GM19397 (cell line): Measurements from ENCODE around the gene ALDH3A1.

Experiments
- ATAC-seq: cut with Tn5 transposase; IDR thresholded peaks from one replicate; pipeline ENCODE4 v1.9.1; 2021; ENCODE audit warnings: mild to moderate bottlenecking, moderate library complexity; ENCODE audit not compliant: unreplicated experiment

ALDH3A1 gene

GRCh38 chr17:19760746-19761145 lies 12.6 kb upstream of the ALDH3A1 start:
- no peak for ATAC-seq

GRCh38 chr17:19759568-19760549 lies 11.8 kb upstream of the ALDH3A1 start:
- no peak for ATAC-seq

- no peak for ATAC-seq
These were observed 9.6 kb upstream of the ALDH3A1 start for GRCh38 chr17:19757536-19758180.

- ATAC-seq = no peak
These were observed 8.4 kb upstream of the ALDH3A1 start for GRCh38 chr17:19756546-19756945.

- no peak for ATAC-seq
These were observed 7.9 kb upstream of the ALDH3A1 start for GRCh38 chr17:19755821-19756510.

GRCh38 chr17:19755392-19755791 lies 7.3 kb upstream of the ALDH3A1 start:
- no peak for ATAC-seq

GRCh38 chr17:19753661-19754463 lies 5.8 kb upstream of the ALDH3A1 start:
- no peak for ATAC-seq

- no peak for ATAC-seq
These were observed 5.0 kb upstream of the ALDH3A1 start for GRCh38 chr17:19753051-19753509.

GRCh38 chr17:19752216-19753050 lies 4.3 kb upstream of the ALDH3A1 start:
- no peak for ATAC-seq

- no peak for ATAC-seq
These were observed 2.7 kb upstream of the ALDH3A1 start for GRCh38 chr17:19750835-19751234.

GRCh38 chr17:19750020-19750572 lies 2.0 kb upstream of the ALDH3A1 start:
- no peak for ATAC-seq

GRCh38 chr17:19748807-19749193 lies 702 bp upstream of the ALDH3A1 start:
- ATAC-seq = no peak

GRCh38 chr17:19747159-19747719 lies 859 bp downstream of the ALDH3A1 start:
- no peak for ATAC-seq

GRCh38 chr17:19746517-19746916 lies 1.6 kb downstream of the ALDH3A1 start:
- ATAC-seq = no peak

- ATAC-seq = no peak
These were observed 3.0 kb downstream of the ALDH3A1 start for GRCh38 chr17:19744922-19745757.

- ATAC-seq = no peak
These were observed 3.6 kb downstream of the ALDH3A1 start for GRCh38 chr17:19744492-19744891.

GRCh38 chr17:19743101-19744100 lies 4.7 kb downstream of the ALDH3A1 start:
- ATAC-seq = no peak
